ENCODE results near the gene KCNIP1. TPM values are rescaled to one million over a fixed set of nuclear protein-coding genes. Genes with fewer than 3 reads are reported as not detected.

Gene KCNIP1
- total and polyA plus RNA-seq, 10 of the 15 experiments (the other 5 are each of a cell fraction or from before 2014, with no cell fraction given): not detected

- TF ChIP-seq CEBPZ (IDR thresholded peaks at IDR 0.05; ENCODE audit: low read depth, low read length): no peak
- no peak for TF ChIP-seq REST (IDR thresholded peaks at IDR 0.05; ENCODE audit: low read depth, low read length)
- no peak for TF ChIP-seq ZNF592 (IDR thresholded peaks at IDR 0.05)
- TF ChIP-seq STAT1 (conservative IDR thresholded peaks at IDR 0.05): no peak
- no peak for TF ChIP-seq E4F1 (IDR thresholded peaks at IDR 0.05; ENCODE audit: borderline replicate concordance, partially characterized antibody)
These were observed 256.3 kb downstream of the KCNIP1 start (continued) for GRCh38 chr5:170760113-170760512.

All from GM12878 (cell line).